Measurements from ENCODE around the gene SF3A2.

DNA sequence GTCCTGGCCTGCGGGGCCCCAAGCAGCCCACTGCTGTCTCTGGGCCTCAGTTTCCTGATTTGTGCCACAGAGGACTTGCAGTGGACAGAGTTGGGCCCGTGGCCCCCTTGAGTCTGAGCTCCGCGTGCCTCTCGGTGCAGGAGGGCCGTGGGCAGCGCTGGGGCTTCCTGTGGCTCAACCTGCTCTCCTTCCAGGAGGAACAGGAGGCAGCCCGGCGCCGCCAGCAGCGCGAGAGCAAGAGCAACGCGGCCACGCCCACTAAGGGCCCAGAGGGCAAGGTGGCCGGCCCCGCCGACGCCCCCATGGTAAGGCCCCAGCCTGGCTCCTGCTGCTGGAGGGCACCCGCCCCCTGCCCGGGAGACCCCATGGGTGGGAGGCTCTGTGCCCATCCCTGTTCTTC is 26.4 kb upstream of the SF3A2 start:
- TF ChIP-seq TAF1 (IDR thresholded peaks at IDR 0.05; ENCODE audit: low read depth, low read length) (no peak), PAX5 (IDR thresholded peaks at IDR 0.05; ENCODE audit: insufficient read depth, low read length, severe bottlenecking) (no peak), POLR2A (IDR thresholded peaks at IDR 0.05; ENCODE audit: low read depth, low read length) (no peak), POLR2AphosphoS5 (IDR thresholded peaks at IDR 0.05; ENCODE audit: low read depth, low read length) (no peak), SPI1 (IDR thresholded peaks at IDR 0.05; ENCODE audit: low read depth, low read length) (no peak), POU2F2 (IDR thresholded peaks at IDR 0.05; ENCODE audit: low read depth, low read length) (no peak)

All from GM12891 (cell line).